GM20431 (cell line): ENCODE measurements around the gene CST11.

Source experiments
- in situ Hi-C: fragments of 300-500 bp; cut with MseI, MboI; formaldehyde crosslinking; loops from one replicate; pipeline ENCODE4 v1.15.0; 2020; ENCODE audit warnings: low sequenced_read_pairs; ENCODE audit not compliant: unreplicated experiment

The CST11 gene

GRCh38 chr20:23433628-23434027, 19.0 kb downstream of the CST11 start:
- in situ Hi-C loops = no loop called here

- in situ Hi-C loops = no loop called here
These were observed 27.5 kb downstream of the CST11 start for GRCh38 chr20:23425129-23425528.

- in situ Hi-C loops = no loop called here
These were observed 31.4 kb downstream of the CST11 start, which contains the start of gene NAPB for GRCh38 chr20:23420943-23421931. NAPB (minus strand) TSS chr20:23421488; CDS start chr20:23421402, 86 bp downstream.

- in situ Hi-C loops = no loop called here
These were observed 32.4 kb downstream of the CST11 start for GRCh38 chr20:23419995-23420901.

GRCh38 chr20:23419657-23419994, 33.0 kb downstream of the CST11 start:
- in situ Hi-C loops = no loop called here

GRCh38 chr20:23417861-23418260, 34.8 kb downstream of the CST11 start:
- in situ Hi-C loops = no loop called here

GRCh38 chr20:23415959-23416583, 36.6 kb downstream of the CST11 start:
- in situ Hi-C loops = no loop called here

- in situ Hi-C loops = no loop called here
These were observed 37.1 kb downstream of the CST11 start for GRCh38 chr20:23415555-23415954.

GRCh38 chr20:23414526-23415188, 38.0 kb downstream of the CST11 start:
- in situ Hi-C loops = no loop called here

- in situ Hi-C loops = no loop called here
These were observed 38.7 kb downstream of the CST11 start for GRCh38 chr20:23413862-23414422.

- in situ Hi-C loops = no loop called here
These were observed 40.6 kb downstream of the CST11 start for GRCh38 chr20:23412026-23412425.

- in situ Hi-C loops = no loop called here
These were observed 41.6 kb downstream of the CST11 start for GRCh38 chr20:23410916-23411695.

GRCh38 chr20:23409800-23410199, 42.9 kb downstream of the CST11 start:
- in situ Hi-C loops = no loop called here

- in situ Hi-C loops = no loop called here
These were observed 43.7 kb downstream of the CST11 start for GRCh38 chr20:23408957-23409356.

GRCh38 chr20:23407781-23408464, 44.8 kb downstream of the CST11 start:
- in situ Hi-C loops = no loop called here

GRCh38 chr20:23406880-23407279, 45.8 kb downstream of the CST11 start:
- in situ Hi-C loops = no loop called here

GRCh38 chr20:23404196-23404595, 48.5 kb downstream of the CST11 start:
- in situ Hi-C loops = no loop called here

- in situ Hi-C loops = no loop called here
These were observed 48.9 kb downstream of the CST11 start for GRCh38 chr20:23403751-23404150.
